IPS DF 19.7 (cell line): Measurements from ENCODE around the gene A2M.

Experiments
- DNase-seq: peaks from one replicate; pipeline ENCODE4 v3.0.0-alpha.2; 2013; ENCODE audit warnings: low read depth, low spot score

A2M gene

GRCh38 chr12:9099552-9100190, 16.0 kb downstream of the A2M start:
- DNase-seq = no peak

- no peak for DNase-seq
Observed at GRCh38 chr12:9098463-9099026, 17.2 kb downstream of the A2M start.

- DNase-seq = no peak
Observed at GRCh38 chr12:9098115-9098452, 17.6 kb downstream of the A2M start.

- no peak for DNase-seq
Observed at GRCh38 chr12:9096563-9097176, 19.0 kb downstream of the A2M start.

- DNase-seq = no peak
Observed at GRCh38 chr12:9095322-9095721, 20.4 kb downstream of the A2M start.

GRCh38 chr12:9094512-9095206, 21.1 kb downstream of the A2M start:
- DNase-seq = no peak

DNA sequence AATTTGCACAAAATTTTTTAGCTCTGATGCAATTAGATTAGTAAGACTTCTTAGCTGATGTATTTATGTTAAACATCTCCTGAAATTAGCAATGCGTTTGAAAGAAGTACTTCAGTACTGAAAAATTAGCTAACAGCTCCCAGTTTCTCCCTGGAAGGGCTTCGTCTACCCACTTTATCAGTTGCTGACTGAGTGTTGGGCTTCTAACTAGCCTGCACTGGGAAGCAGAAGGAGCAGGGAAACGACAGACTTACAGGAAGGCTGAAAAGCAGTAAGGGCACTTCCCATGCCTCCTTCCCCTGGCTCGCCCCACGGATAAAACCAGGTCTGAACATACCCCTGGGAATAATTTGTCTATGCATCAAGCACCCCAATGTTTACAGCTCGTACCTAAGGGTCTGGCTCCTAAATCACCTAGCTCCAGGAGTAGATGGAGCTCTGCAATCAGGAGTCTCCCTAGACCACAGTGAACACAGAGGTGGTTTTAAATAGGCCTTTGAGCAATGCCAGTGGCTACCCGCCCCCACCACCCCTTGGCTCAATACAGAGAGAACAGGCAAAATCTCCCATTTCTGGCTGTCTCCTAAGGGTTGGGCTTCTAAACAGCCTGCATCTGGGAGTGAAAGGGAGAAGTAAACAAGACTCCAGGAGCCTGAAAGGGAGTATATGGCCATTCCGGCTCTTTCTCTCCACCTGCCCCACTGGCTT, 23.7 kb downstream of the A2M start:
- no peak for DNase-seq

- no peak for DNase-seq
Observed at GRCh38 chr12:9090220-9090619, 25.5 kb downstream of the A2M start.

- DNase-seq = no peak
Observed at GRCh38 chr12:9087087-9087835, 28.5 kb downstream of the A2M start.

GRCh38 chr12:9086087-9086486, 29.6 kb downstream of the A2M start:
- no peak for DNase-seq

GRCh38 chr12:9084417-9084816, 31.3 kb downstream of the A2M start:
- no peak for DNase-seq

GRCh38 chr12:9083793-9084192, 31.9 kb downstream of the A2M start:
- no peak for DNase-seq

DNA sequence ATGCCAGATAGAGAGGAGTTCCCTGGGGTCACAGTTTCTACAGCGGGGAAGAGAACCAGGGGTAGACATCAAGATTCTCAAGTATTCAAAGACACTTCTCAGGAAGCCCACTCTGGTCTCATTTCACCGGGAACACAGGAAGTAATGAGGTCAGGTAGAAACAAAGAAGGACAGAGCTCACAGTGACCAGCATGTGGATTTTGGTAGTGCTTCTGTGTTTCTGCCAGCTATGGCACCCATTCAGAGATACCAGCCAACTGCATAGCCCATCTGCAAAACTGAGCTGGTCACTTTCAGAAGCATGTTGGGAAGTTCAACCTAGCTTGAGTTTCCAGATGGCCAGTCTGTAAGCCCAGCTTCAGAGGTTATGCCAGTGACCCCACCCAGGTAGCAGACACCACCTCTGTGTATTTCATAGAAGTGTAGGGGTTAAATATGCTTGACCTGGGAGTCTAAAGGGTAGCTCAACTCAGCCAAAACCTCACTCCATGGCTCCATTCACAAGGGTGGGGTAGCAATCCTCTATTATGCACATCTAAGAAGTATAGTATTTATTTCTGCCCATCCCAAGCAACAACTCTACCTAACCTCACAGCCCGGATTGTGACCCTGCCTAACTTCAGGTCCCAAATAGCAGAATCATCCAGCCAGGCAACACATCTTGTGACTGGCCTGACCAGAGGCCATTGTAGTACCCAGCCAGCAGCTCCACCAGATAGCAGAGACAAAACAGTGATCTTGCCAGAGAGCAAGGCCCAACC, 33.9 kb downstream of the A2M start:
- no peak for DNase-seq

DNA sequence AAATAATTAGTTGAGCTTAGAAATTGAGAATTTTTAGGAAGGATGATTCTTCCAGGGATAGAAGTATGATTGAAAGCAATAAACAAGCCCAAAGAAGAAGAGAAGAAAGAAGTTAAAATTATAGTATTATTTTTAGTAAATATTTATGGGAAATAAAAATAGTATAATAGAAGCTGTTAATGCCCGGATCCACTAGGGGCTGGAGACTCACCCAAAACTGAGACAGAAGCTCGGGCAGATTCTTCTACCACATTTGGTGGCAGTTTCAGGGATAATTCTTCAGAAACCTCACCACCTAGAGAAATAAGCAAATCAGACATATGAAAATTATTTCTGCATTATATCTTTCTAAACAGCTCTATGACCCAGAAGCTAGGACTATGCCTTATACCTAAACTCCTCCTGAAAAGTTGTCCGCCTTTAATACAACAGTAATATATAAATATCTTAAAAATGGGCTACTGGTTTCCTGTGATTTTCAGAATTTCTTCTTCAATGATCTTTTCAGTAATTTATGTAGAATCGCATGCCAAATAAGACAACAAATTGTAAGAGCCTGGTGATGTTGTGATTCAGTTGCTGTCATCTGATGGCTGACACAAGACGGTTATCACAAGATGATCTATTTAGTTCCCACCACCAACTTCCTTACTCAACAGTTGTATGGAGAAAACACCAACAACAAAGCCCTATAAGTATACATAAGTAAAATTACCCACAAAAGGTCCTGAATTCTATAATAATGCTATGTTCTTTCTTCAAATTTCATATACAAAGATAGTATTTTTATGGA, 35.6 kb downstream of the A2M start:
- DNase-seq = no peak

DNA sequence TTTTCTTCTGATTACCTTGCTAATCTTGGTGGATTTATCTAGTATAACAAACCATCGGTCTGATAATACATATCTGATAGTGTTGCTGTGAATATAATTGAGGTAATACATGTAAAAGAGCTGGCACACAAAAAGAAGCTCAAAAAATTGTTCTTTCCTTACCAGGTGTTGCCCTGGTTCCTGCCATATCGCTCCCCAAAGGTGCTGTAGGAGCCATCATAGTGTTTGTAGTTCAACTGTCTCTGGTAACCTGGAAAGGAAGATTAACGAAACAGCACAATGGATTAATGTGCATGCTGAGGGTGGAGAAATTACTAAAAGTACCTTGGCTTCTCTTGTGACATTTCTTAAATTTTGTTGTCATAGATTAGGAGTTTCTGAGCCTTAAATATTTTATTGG, 36.6 kb downstream of the A2M start:
- DNase-seq = no peak

DNA sequence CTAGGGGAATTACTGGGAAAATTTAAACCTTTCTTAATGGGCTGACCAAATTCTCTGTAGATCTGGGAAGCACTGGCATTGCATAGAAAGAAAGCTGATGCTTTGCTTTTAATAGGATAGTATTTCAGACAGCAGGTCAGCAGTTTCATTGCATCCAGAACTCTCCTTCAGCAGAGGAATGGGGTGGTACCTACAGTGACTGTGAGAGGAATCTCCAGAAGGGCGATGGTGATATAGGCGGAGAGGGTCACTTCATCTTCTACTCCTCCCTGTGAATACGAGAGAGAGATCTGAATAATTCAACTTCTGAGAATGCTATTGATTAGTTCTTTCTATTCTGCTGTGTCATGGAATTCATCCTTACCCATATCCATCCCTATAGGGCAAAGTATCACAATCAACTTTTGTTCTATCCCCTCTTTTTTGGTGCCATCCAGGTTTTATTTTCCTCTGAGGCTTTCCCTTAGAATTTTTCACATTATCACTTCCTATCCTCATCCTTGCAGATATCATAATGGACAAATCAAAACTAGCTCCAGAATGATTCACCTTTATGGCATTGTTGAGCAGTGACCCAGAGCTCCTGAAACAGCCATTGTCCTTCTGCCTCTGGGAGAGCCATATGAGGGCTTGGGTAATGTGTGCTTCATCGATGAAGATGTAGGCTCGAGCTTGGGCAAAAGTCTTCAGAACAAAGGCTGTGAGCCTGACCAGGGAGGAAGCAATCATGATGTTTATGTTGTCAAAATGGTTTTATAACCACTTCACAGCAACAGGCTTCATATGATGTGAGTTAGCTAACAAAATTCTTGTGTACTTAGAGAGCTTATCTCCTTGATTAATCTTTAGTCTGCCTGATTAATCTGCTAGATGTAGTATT, 38.3 kb downstream of the A2M start:
- no peak for DNase-seq

DNA sequence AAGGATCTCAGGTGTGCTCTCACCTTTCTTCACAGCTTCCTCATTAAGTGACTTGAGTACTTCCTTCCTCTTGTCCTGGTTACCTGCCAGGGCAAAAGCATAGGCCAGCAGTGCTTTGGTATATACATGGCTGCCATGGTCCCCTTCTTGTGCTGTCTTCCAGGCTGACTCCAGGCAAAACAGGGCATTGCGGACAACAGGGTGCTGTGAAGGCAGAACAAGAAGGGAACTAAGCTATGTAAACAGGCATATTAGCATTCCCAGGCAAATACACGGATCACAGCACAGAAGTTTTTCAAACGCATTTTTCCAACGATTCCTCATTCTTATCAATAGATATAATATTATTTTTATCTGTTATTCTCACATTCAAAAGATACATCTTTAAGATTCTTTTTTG, 39.0 kb downstream of the A2M start:
- DNase-seq = no peak

- DNase-seq = no peak
Observed at GRCh38 chr12:9075138-9075535, 40.6 kb downstream of the A2M start.
